NCI-H1694 (cell line): Measurements from ENCODE around the gene TMEM45A.
"Not testable (repeated sequence)": the region's sequence is repeated elsewhere in the genome, so short reads cannot be mapped to it uniquely, and the experiment has no call there.

ENCODE experiments used
- DNase-seq: peaks from one replicate; lab custom pipeline; 2025; lab: John Stamatoyannopoulos, UW

Gene TMEM45A

GRCh38 chr3:100533176-100533575 lies 40.8 kb downstream of the TMEM45A start:
- no peak for DNase-seq

GRCh38 chr3:100535610-100535943 lies 43.2 kb downstream of the TMEM45A start:
- DNase-seq, result no peak

- no peak for DNase-seq
Observed at GRCh38 chr3:100536093-100536492, 43.7 kb downstream of the TMEM45A start.

GRCh38 chr3:100537646-100538338 lies 45.4 kb downstream of the TMEM45A start:
- no peak for DNase-seq

- DNase-seq, result no peak
Observed at GRCh38 chr3:100538339-100538706, 45.9 kb downstream of the TMEM45A start.

- DNase-seq, result no peak
Observed at GRCh38 chr3:100540791-100541334, 48.4 kb downstream of the TMEM45A start.

GRCh38 chr3:100541428-100541827 lies 49.0 kb downstream of the TMEM45A start:
- not testable (repeated sequence) for DNase-seq

- no peak for DNase-seq
Observed at GRCh38 chr3:100545371-100545770, 53.0 kb downstream of the TMEM45A start.

- DNase-seq, result no peak
Observed at GRCh38 chr3:100546020-100546744, 53.8 kb downstream of the TMEM45A start.

- no peak for DNase-seq
Observed at GRCh38 chr3:100548053-100548452, 55.6 kb downstream of the TMEM45A start.

GRCh38 chr3:100553618-100554372 lies 61.4 kb downstream of the TMEM45A start:
- no peak for DNase-seq

GRCh38 chr3:100554373-100554676 lies 61.9 kb downstream of the TMEM45A start:
- no peak for DNase-seq

GRCh38 chr3:100556673-100557310 lies 64.4 kb downstream of the TMEM45A start:
- DNase-seq, result no peak

- no peak for DNase-seq
Observed at GRCh38 chr3:100558233-100558632, 65.8 kb downstream of the TMEM45A start.

- DNase-seq, result no peak
Observed at GRCh38 chr3:100560426-100560825, 68.0 kb downstream of the TMEM45A start.

GRCh38 chr3:100561459-100562158 lies 69.2 kb downstream of the TMEM45A start:
- DNase-seq, result no peak

GRCh38 chr3:100562224-100562857 lies 69.9 kb downstream of the TMEM45A start:
- no peak for DNase-seq

- no peak for DNase-seq
Observed at GRCh38 chr3:100563228-100563627, 70.8 kb downstream of the TMEM45A start.

- no peak for DNase-seq
Observed at GRCh38 chr3:100563652-100564211, 71.3 kb downstream of the TMEM45A start.

GRCh38 chr3:100570811-100571210 lies 78.4 kb downstream of the TMEM45A start:
- no peak for DNase-seq

- no peak for DNase-seq
Observed at GRCh38 chr3:100574536-100574935, 82.1 kb downstream of the TMEM45A start.
